ENCODE results near the gene SOX10. TPM values are rescaled to one million over a fixed set of nuclear protein-coding genes. Genes with fewer than 3 reads are reported as not detected.

The SOX10 gene
- total RNA-seq, 1 donor from 2014 or later: 5.9 TPM

DNA sequence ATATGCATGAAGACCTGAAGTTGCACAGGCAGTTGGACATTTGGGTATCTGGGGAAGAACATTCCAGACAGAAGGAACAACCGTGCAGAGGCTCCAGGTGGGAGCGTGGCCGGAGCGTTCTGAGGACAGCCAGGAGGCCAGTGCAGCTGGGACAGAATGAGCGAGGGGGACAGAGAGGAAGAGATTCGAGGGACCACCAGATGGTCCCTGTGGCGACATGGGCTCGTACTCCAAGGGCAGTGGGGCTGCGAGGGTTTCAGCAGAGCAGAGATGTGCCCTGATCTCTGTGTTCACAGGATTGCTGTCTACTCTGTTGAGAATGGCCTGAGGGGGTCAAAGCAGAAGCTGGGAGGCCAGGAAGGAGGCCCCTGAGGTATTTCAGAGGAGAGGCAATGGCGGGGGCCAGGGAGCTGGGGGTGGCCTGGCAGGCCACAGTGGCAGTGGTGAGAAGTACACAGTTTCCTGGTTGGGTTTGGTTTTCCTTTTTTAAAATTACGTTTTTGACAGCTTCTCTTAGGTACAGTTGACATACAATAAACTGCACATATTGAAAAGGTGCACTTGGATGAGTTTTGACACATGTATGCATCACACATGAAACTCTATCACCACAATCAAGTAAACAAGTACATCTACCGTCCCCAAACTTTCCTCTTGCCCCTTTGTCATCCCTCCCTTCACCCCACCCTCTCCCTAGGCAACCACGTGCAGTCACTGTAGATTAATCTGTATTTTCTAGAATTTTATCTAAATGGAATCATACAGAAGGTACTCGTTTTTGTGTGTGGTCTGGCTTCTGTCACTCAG is 24.8 kb upstream of the SOX10 start:
- TF ChIP-seq, protein P1, sequence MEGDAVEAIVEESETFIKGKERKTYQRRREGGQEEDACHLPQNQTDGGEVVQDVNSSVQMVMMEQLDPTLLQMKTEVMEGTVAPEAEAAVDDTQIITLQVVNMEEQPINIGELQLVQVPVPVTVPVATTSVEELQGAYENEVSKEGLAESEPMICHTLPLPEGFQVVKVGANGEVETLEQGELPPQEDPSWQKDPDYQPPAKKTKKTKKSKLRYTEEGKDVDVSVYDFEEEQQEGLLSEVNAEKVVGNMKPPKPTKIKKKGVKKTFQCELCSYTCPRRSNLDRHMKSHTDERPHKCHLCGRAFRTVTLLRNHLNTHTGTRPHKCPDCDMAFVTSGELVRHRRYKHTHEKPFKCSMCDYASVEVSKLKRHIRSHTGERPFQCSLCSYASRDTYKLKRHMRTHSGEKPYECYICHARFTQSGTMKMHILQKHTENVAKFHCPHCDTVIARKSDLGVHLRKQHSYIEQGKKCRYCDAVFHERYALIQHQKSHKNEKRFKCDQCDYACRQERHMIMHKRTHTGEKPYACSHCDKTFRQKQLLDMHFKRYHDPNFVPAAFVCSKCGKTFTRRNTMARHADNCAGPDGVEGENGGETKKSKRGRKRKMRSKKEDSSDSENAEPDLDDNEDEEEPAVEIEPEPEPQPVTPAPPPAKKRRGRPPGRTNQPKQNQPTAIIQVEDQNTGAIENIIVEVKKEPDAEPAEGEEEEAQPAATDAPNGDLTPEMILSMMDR (conservative IDR thresholded peaks at IDR 0.05): no peak
- Mint-ChIP-seq H3K9me3 (no peaks in the 10 kb centered on the region), H3K27ac (no peak overlapping the region), H3K27me3 (peaks cover 3% of the 10 kb centered on the region), H3K4me3 (no peak overlapping the region), H3K36me3 (no peaks in the 10 kb centered on the region), H3K4me1 (ENCODE audit: unreplicated experiment) (peaks cover 11% of the 10 kb centered on the region)
- no peak for DNase-seq (ENCODE audit: extremely low spot score, unreplicated experiment)

DNA sequence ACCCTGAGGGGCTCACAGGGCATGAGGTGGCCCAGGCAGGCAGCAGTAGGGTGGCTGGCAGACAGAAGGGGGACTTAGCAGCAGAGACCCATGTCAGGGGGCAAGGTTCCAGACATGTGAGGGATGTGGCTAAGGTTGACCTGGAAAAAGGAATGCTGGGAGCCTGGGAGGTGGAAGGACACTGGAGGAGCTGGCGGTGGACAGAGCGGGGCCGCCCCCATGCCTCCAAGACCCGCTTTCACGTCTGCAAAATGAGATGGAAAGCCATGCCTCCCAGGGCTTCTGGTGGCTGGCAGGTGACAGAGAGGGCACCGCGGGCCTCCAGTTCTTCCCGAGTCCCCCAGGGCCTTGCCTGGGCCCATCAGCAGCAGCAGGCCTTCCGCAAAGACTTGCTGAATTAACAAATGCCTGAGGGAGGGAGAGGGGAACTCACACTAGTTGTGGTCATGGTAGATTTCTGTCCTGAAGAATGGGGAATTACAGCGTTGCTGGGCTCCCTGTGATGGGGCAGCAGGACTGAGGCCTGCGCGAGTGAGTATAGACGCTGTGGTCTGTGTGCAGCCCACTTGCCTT is 23.1 kb upstream of the SOX10 start:
- Mint-ChIP-seq H3K27ac (no peak overlapping the region), H3K9me3 (no peaks in the 10 kb centered on the region), H3K4me1 (ENCODE audit: unreplicated experiment) (peaks cover 11% of the 10 kb centered on the region), H3K4me3 (no peak overlapping the region), H3K27me3 (peaks cover 3% of the 10 kb centered on the region), H3K36me3 (no peaks in the 10 kb centered on the region)
- TF ChIP-seq, protein P1 (conservative IDR thresholded peaks at IDR 0.05): no peak
- DNase-seq (ENCODE audit: extremely low spot score, unreplicated experiment): no peak

GRCh38 chr22:38006906-38007305 is 22.6 kb upstream of the SOX10 start:
- TF ChIP-seq, protein P1 (conservative IDR thresholded peaks at IDR 0.05): no peak
- peaks cover 11% of the 10 kb centered on the region for H3K4me1 Mint-ChIP-seq (ENCODE audit: unreplicated experiment)
- peaks cover 3% of the 10 kb centered on the region for H3K27me3 Mint-ChIP-seq
- no peaks in the 10 kb centered on the region for H3K9me3 Mint-ChIP-seq
- no peak overlapping the region for H3K4me3 Mint-ChIP-seq
- H3K36me3 Mint-ChIP-seq: no peaks in the 10 kb centered on the region
- no peak for DNase-seq (ENCODE audit: extremely low spot score, unreplicated experiment)
- H3K27ac Mint-ChIP-seq: no peak overlapping the region

DNA sequence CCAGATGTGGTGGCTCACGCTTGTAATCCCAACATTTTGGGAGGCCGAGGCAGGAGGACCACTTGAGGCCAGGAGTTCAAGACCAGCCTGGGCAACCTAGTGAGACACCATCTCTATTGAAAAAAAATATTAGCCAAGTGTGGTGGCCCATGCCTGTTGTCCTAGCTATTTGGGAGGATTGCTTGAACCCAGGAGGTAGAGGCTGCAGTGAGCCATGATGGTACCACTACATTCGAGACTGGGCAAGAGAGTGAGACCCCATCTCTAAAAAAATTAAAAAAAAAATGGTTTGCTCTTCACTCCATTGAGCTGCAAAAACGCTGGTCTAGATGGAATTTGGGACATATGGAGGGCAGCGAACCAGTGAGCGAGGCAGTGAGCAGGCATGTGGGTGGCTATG is 21.6 kb upstream of the SOX10 start:
- H3K4me1 Mint-ChIP-seq (ENCODE audit: unreplicated experiment): peaks cover 11% of the 10 kb centered on the region
- TF ChIP-seq, protein P1 (conservative IDR thresholded peaks at IDR 0.05): no peak
- no peaks in the 10 kb centered on the region for H3K9me3 Mint-ChIP-seq
- H3K27me3 Mint-ChIP-seq: peaks cover 3% of the 10 kb centered on the region
- DNase-seq (ENCODE audit: extremely low spot score, unreplicated experiment): no peak
- no peaks in the 10 kb centered on the region for H3K36me3 Mint-ChIP-seq
- no peak overlapping the region for H3K27ac Mint-ChIP-seq
- H3K4me3 Mint-ChIP-seq: no peak overlapping the region

DNA sequence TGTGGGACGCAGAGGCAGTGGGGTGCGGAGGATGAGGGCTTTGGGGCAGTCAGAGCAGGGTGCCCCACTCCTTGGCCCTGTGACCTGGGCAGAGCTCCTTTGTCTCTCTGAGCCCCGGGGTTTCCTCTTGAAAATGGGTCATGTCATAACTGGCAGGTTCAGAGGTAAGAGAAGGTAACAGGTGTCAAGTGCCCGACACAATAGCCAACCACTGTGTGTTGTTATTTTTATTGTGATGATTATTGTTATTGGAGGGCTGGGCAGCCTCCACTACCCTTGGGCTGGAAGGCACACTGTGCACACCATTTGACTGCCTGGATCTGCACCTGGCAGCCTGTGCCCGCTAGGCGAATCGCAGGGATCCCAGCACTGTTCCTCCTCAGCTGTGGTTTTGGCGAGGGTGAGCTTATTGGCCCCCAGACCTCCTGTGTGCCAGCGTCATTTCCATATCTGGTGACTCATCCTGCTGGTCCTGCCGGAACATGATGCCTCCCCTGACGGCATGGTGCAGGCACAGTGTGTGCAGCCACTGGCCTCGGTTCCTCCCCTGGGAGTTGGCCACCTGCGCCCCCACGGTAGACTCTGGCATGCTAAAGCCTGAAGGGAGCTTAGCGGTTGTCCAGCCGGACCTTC is 15.4 kb upstream of the SOX10 start:
- Mint-ChIP-seq H3K27me3 (no peaks in the 10 kb centered on the region), H3K4me1 (ENCODE audit: unreplicated experiment) (peaks cover 12% of the 10 kb centered on the region), H3K9me3 (no peaks in the 10 kb centered on the region), H3K36me3 (no peaks in the 10 kb centered on the region), H3K27ac (no peak overlapping the region), H3K4me3 (no peak overlapping the region)
- DNase-seq (ENCODE audit: extremely low spot score, unreplicated experiment): no peak
- TF ChIP-seq, protein P1 (conservative IDR thresholded peaks at IDR 0.05): no peak
